Sigmoid colon (tissue), 7 donors: ENCODE measurements around the gene RUNX1. TPM values are rescaled to one million over a fixed set of nuclear protein-coding genes. Genes with fewer than 3 reads are reported as not detected.

ENCODE experiments used
- DNase-seq: peaks from one replicate; pipeline ENCODE4 v3.0.0-alpha.2; 2019
- H3K27ac ChIP-seq, 4 donors: fragments of 200-600 bp; sonication (generic); one replicate each; pipeline ENCODE4 v1.5.1; 2016 to 2019; ENCODE audit warnings: mild to moderate bottlenecking in 1 of 4
- H3K27me3 ChIP-seq, 3 donors: fragments of 200-600 bp; sonication (generic); one replicate each; pipeline ENCODE4 v1.5.1; 2019; ENCODE audit warnings: mild to moderate bottlenecking in 1 of 3
- H3K36me3 ChIP-seq, 4 donors: fragments of 200-600 bp; sonication (generic); one replicate each; pipeline ENCODE4 v1.5.1; 2016 to 2019
- H3K4me1 ChIP-seq, 4 donors: fragments of 200-600 bp; sonication (generic); one replicate each; pipeline ENCODE4 v1.5.1; 2017 to 2019
- H3K4me3 ChIP-seq, 4 donors: fragments of 200-600 bp; sonication (generic); one replicate each; pipeline ENCODE4 v1.5.1; 2017 to 2019; ENCODE audit warnings: mild to moderate bottlenecking in 2 of 4, moderate library complexity in 1 of 4
- H3K9me3 ChIP-seq, 4 donors: fragments of 200-600 bp in 3 of 4; sonication (generic) in 3 of 4; one replicate each; pipeline versions ENCODE4 v1.5.1 to v1.6.1; 2013 to 2019
- EP300 ChIP-seq, 4 donors: sonication (generic); formaldehyde crosslinking; IDR thresholded peaks; one replicate each; pipeline ENCODE4 v1.6.1; 2017; ENCODE audit warnings: antibody characterized with exemption in 4 of 4
- POLR2A ChIP-seq, 2 donors: fragments of 450-650 bp; IDR thresholded peaks; one replicate each; pipeline ENCODE4 v1.6.1; 2016; ENCODE audit warnings: antibody characterized with exemption in 2 of 2, mild to moderate bottlenecking in 2 of 2, moderate library complexity in 2 of 2
- POLR2AphosphoS5 ChIP-seq, 4 donors: sonication (generic); formaldehyde crosslinking; IDR thresholded peaks; one replicate each; pipeline ENCODE4 v1.6.1; 2017; ENCODE audit warnings: antibody characterized with exemption in 4 of 4
- WGBS, 2 donors: extraction: QIAGEN DNeasy Blood & Tissue Kit; methylation state at CpG; one replicate each; pipeline ENCODE4 v1.1.7; 2013; 5-methylcytosine and 5-hydroxymethylcytosine counted together
- intact Hi-C: fragments of 100-400 bp; cut with DNase I; formaldehyde crosslinking; loops from one replicate; pipeline ENCODE4 v1.15.1; 2023
- polyA plus RNA-seq, 3 donors: library from polyadenylated mRNA; stranded (reverse); fragments of 200-250 nt; gene quantifications; one replicate each; pipeline ENCODE4 v1.2.3, GENCODE V29; 2013
- total RNA-seq, 4 donors: library from RNA; depleted of rRNA; stranded (reverse); fragments of >200 nt; gene quantifications; one replicate each; pipeline ENCODE4 v1.1.0, GENCODE V29; 2016
- TF ChIP-seq, protein P1 (sequence below), 4 experiments: fragments of 450-650 bp in 3 of 4; fragments of 200-600 bp in 1 of 4; IDR thresholded peaks; one replicate each; pipeline ENCODE4 v1.5.1; 2016 to 2019; ENCODE audit warnings: antibody characterized with exemption in 4 of 4, mild to moderate bottlenecking in 3 of 4, moderate library complexity in 2 of 4
- donor health status: healthy with polysubstance abuse.
- donor health status: Bipolar disorder and iron deficiency.
- donor health status: healthy.

The RUNX1 gene
- total and polyA plus RNA-seq, 7 donors: 2.8 to 23.3 (median 7.5) TPM

DNA sequence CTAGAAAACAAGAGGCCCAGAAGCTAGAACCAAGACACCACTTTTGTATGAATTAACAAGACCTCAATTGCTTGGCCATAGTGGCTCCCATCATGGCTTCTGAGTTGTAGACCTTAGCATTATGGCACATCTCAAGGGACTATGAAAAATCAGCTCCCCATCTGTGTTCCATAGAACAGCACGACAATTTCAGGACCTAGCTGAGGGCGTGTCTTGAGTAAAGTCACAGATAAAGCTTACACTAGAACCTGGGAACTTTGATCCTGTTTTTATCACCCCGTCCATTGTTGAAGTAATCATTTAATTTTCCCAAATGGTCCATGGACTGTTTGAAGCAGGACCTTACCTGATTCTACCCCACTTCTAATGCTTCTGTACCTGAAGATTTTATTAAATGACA is 44.8 kb downstream of the RUNX1 start:
- WGBS, 2 donors: 23 to 72% methylated on average over 3 of the region's 3 CpGs
- Histone ChIP-seq H3K4me1 (peaks cover 0 to 7% (median 3%) of the 10 kb centered on the region in 4 donors), H3K36me3 (no peaks in the 10 kb centered on the region), H3K4me3 (no peak overlapping the region), H3K27me3 (no peaks in the 10 kb centered on the region), H3K27ac (no peak overlapping the region), H3K9me3 (no peaks in the 10 kb centered on the region)
- intact Hi-C loops: no loop called here
- no peak for TF ChIP-seq POLR2A (IDR thresholded peaks at IDR 0.05)
- TF ChIP-seq, protein P1, sequence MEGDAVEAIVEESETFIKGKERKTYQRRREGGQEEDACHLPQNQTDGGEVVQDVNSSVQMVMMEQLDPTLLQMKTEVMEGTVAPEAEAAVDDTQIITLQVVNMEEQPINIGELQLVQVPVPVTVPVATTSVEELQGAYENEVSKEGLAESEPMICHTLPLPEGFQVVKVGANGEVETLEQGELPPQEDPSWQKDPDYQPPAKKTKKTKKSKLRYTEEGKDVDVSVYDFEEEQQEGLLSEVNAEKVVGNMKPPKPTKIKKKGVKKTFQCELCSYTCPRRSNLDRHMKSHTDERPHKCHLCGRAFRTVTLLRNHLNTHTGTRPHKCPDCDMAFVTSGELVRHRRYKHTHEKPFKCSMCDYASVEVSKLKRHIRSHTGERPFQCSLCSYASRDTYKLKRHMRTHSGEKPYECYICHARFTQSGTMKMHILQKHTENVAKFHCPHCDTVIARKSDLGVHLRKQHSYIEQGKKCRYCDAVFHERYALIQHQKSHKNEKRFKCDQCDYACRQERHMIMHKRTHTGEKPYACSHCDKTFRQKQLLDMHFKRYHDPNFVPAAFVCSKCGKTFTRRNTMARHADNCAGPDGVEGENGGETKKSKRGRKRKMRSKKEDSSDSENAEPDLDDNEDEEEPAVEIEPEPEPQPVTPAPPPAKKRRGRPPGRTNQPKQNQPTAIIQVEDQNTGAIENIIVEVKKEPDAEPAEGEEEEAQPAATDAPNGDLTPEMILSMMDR (IDR thresholded peaks at IDR 0.05): no peak
- no peak for TF ChIP-seq EP300 (IDR thresholded peaks at IDR 0.05)
- TF ChIP-seq POLR2AphosphoS5 (IDR thresholded peaks at IDR 0.05): no peak
- no peak for DNase-seq

DNA sequence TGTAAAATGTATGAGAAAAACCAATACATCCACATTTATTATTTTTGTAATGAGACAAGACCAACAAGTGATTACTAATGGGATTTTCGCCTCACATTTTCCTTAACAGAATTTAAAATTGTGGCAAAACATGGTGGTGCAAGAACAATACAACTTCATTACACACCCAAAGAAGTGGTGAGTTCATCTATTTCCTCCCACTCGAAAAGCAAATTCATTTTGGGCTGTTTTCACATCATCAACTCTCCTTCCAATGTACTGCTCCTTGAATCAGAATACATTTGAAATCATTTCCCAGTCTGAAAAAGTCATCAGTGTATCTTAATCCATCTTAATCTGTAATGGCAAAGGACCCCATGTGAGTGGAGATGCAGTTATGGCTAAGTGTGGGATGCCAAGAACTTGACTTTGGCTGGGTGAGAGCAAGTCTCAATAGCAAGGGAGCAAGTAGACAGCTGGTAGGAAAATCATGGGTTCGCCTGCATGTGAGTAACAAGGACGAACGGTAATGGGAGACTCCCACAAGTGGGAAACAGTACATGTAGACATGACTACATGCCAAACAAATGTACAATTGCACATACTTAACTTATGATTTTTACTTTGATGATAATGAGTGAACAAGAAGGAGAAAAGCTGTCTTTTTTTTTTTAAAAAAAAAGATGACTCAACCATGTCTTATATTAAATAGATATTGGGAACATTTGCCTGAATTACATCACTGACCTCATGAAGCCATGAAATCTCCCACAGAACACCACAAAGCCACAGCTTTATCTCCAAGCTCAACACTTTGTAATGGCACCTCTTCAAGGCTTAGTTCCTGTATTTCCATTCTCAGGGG is 46.0 kb downstream of the RUNX1 start:
- 84 to 88% methylated on average over 5 of the region's 5 CpGs for WGBS, 2 donors
- H3K27ac ChIP-seq: no peak overlapping the region
- TF ChIP-seq EP300 (IDR thresholded peaks at IDR 0.05): no peak
- peak in 1 of 4 donors; percentile 47 for TF ChIP-seq POLR2AphosphoS5 (IDR thresholded peaks at IDR 0.05)
- TF ChIP-seq, protein P1 (IDR thresholded peaks at IDR 0.05): no peak
- no peak for TF ChIP-seq POLR2A (IDR thresholded peaks at IDR 0.05)
- H3K4me3 ChIP-seq: no peak overlapping the region
- intact Hi-C loops: no loop called here
- DNase-seq: no peak
- no peaks in the 10 kb centered on the region for H3K36me3 ChIP-seq
- H3K4me1 ChIP-seq: peaks cover 0 to 16% (median 11%) of the 10 kb centered on the region in 4 donors
- no peaks in the 10 kb centered on the region for H3K27me3 ChIP-seq
- no peaks in the 10 kb centered on the region for H3K9me3 ChIP-seq

DNA sequence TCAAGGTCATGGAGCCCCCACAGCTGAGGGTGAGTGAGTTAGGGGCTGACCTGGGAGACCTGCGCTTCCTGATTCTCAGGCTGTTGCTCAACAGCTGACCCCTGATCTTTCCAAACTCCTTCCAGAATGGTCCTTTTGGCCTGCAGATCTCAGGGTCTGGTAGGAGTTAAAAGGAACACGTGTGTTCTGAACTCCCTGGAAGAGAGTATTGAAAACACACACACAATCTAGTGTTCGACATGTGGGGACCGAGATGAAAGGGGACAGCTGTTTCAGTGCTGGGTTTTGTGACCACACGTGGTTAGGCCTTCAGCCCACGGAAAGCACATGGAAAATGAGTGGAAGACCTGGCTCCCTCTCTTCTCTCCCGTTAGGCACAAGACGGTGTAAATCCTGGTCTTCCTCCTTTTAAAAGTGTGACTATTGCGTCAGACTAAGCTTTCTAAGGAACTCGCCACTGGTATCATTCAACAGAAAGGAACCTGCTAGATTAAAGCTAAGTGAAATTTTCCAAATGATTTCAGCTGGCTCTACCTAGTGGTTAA is 49.6 kb downstream of the RUNX1 start:
- no peaks in the 10 kb centered on the region for H3K9me3 ChIP-seq
- H3K4me3 ChIP-seq: no peak overlapping the region
- intact Hi-C loops: no loop called here
- WGBS, 2 donors: 68 to 84% methylated on average over 10 of the region's 10 CpGs
- DNase-seq: no peak
- no peaks in the 10 kb centered on the region for H3K27me3 ChIP-seq
- TF ChIP-seq POLR2A (IDR thresholded peaks at IDR 0.05): no peak
- TF ChIP-seq POLR2AphosphoS5 (IDR thresholded peaks at IDR 0.05): peak in 1 of 4 donors; percentile 13
- TF ChIP-seq EP300 (IDR thresholded peaks at IDR 0.05): no peak
- TF ChIP-seq, protein P1 (IDR thresholded peaks at IDR 0.05): no peak
- no peaks in the 10 kb centered on the region for H3K36me3 ChIP-seq
- peaks cover 0 to 37% (median 25%) of the 10 kb centered on the region in 4 donors for H3K4me1 ChIP-seq
- H3K27ac ChIP-seq: peak overlapping the region in 2 of 4 donors; percentile 49 to 65

DNA sequence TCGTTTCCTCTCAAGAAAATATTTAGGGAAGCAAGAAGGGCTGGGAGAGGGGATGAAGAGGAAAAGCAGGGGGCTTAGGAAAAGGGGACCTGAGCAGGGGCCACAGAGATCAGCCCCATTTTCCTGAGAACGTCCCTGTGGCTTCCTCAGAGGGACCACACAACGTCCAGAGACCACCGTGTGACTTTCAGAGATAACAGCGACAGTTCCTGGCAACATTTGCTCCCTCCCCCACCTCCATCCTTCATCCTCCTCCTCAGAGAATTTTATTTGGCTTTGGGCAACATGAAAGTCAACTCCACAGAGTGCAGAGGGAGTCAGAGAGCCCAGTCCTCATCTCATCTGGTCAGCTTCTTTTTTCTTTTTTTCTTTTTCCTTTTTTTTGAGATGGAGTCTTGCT is 50.9 kb downstream of the RUNX1 start:
- DNase-seq: no peak
- H3K36me3 ChIP-seq: no peaks in the 10 kb centered on the region
- intact Hi-C loops: no loop called here
- no peaks in the 10 kb centered on the region for H3K27me3 ChIP-seq
- H3K9me3 ChIP-seq: no peaks in the 10 kb centered on the region
- H3K4me1 ChIP-seq: peaks cover 0 to 37% (median 25%) of the 10 kb centered on the region in 4 donors
- TF ChIP-seq, protein P1 (IDR thresholded peaks at IDR 0.05): no peak
- TF ChIP-seq POLR2A (IDR thresholded peaks at IDR 0.05) (no peak), EP300 (IDR thresholded peaks at IDR 0.05) (no peak), POLR2AphosphoS5 (IDR thresholded peaks at IDR 0.05) (no peak)
- no peak overlapping the region for H3K4me3 ChIP-seq
- H3K27ac ChIP-seq: no peak overlapping the region
- 78 to 92% methylated on average over 5 of the region's 5 CpGs for WGBS, 2 donors
